Right renal pelvis (tissue), 4 donors: ENCODE measurements around the gene RAB1B. TPM values are rescaled to one million over a fixed set of nuclear protein-coding genes. Genes with fewer than 3 reads are reported as not detected.
"Not testable (repeated sequence)": the region's sequence is repeated elsewhere in the genome, so short reads cannot be mapped to it uniquely, and the experiment has no call there.

Source experiments
- DNase-seq, 4 donors: peaks; one replicate each; pipeline ENCODE4 v3.0.0-alpha.2; 2013; ENCODE audit warnings: low read depth in 4 of 4, low spot score in 3 of 4, missing footprints in 1 of 4
- polyA plus RNA-seq, 4 donors: library from polyadenylated mRNA; unstranded; fragments of 120-200 nt; gene quantifications; one replicate each; pipeline ENCODE4 v1.2.1, GENCODE V29; 2013; ENCODE audit not compliant: insufficient read length in 4 of 4

The RAB1B gene
- polyA plus RNA-seq, 4 donors = 126 to 156 (median 129) TPM

DNA sequence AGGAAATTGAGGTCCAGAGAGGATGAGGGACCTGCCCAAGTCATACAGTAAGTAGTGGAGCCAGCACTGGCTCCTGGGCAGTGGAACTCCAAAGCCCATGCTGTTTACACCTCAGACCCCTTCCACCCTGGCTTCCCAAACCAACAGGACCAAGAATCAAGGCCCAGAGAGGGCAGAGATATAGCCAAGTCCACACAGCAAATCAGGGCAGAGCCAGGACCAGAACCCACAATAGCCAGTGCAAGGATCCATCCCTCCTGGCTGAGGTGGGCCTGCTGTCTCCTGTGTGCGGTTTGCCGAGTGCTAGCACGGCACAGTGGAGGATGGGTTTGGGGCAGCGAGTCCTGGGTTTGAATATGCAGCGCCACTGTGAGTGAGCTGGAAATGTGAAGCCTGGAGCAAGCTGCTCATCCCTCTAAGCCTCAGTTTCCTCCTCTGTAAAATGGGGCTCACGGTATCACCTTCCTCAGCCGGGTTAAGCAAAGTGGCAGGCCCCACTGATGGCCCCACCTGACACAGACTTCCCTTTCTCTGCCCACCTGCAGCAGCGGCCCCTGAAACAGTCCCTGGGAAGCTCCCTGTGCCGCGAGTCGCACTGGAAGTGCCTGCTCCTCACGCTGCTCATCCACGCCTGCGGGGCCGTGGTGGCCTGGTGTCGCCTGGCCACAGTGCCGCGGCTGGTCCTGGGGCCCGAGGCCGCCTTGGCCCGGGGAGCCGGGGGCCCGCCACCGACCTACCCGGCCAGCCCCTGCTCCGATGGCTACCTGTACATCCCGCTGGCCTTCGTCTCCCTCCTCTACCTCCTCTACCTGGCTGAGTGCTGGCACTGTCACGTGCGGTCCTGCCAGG is 25.6 kb downstream of the RAB1B start:
- no peak for DNase-seq

DNA sequence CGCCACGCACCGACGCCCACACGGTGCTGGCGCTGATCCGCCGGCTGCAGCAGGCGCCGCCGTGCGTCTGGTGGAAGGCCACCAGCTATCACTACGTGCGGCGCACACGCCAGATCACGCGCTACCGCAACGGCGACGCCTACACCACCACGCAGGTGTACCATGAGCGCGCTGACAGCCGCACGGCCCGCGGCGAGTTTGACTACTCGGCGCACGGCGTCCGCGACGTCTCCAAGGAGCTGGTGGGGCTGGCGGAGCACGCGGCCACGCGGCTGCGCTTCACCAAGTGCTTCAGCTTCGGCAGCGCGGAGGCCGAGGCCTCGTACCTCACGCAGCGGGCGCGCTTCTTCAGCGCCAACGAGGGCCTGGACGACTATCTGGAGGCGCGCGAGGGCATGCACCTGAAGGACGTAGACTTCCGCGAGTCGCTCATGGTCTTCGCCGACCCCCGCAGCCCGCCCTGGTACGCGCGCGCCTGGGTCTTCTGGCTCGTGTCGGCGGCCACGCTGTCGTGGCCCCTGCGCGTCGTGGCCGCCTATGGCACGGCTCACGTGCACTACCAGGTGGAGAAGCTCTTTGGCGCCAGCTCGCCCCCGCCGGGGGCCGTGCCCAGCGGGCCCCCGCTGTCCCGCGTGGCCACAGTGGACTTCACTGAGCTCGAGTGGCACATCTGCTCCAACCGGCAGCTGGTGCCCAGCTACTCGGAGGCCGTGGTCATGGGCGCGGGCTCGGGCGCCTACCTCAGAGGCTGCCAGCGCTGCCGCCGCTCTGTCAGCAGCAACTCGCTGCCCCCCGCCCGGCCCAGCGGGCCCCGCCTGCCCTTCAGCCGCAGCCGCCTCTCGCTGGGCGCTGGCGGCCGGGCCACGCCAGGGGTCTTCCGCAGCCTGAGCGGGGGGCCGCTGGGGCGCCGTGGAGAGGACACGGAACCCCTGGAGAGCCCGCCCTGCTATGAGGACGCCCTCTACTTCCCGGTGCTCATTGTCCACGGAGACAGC is 26.5 kb downstream of the RAB1B start:
- DNase-seq = no peak

DNA sequence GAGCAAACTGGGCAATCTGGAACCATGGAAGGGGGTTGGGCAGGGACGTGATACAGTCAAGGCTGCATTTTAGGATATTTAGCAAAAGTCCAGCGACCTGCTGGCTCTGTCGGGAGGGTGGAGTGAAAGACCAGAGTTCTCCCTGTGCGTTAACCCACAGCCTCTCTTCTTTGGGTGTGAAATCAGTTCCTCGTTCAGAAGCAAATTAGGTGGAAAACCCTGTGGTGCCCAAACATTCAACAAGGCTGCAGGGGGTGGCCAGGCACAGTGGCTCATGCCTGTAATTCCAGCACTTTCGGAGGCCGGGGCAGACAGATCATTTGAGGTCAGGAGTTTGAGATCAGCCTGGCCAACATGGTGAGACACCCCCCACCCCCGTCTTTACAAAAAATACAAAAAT is 29.2 kb downstream of the RAB1B start:
- DNase-seq = no peak

DNA sequence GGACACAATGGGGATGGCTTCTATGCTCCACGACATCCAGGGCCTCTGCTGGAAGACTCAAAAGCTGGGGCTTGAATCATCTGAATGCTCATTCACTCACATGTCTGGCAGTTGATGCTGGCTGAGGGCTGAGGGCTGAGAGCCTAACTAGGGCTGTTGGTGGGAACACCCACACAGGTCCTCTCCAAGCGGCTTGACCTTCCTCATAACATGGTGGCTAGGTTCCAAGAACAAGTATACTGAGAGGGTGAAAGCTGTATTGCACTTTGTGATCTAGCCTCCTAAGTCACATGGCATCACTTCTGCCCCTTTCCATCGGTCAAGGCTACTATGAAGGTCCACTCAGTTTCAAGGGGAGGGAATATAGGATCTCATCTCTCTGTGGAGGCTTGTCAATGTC is 30.7 kb downstream of the RAB1B start:
- no peak for DNase-seq

DNA sequence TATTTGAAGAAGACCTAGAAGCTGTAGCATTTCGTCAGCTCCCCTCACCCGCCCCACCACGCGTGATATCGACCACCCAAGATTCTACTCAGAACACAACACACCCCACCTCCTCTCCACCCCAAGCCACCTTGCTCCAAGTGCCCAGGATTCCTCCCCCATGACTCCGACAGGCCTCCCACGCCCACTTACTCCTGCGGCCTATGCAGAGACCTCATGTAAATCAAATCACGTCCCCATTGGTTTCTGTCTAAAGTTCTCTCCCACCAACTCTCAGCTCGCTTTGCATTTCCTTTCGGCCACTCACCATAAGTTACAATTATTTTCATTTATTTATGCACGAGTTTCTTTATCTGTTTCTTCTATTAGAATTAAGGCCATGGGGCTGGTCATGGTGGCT is 34.2 kb downstream of the RAB1B start:
- no peak for DNase-seq

DNA sequence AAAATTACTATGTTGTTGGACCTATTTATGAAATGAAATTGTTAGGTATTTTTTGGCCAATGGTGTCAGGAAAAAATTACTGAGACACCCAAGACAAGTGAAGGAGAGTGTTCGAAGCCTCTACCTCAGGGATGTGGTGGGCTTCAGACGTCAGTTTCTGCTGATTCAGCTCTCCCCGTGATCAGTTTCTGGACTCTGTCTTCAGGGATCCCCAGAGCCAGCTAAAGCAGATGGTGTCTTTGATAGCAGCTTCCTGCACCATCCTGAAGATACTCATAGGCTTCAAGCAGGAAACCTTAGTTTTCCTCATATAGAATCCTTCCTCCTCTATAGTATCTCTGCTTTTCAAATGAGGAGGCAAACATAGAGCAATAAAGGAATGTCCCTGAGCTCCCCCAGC is 41.0 kb downstream of the RAB1B start:
- DNase-seq = no peak

DNA sequence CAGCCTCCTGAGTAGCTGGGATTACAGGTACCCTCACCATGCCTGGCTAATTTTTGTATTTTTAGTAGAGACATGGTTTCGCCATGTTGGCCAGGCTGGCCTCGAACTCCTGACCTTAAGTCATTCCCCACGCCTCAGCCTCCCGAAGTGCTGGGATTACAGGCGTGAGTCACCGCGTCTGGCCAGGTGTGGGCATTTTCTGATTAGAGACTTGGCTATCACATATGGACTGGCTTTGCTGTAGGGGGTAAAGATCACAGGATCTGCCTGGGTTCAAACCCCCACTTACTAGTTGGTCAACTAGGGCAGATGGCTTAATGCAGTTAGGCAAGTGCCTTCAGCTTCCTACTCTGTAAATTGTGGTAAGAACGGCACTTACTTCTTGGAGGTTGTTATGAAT is 41.9 kb downstream of the RAB1B start:
- no peak for DNase-seq

DNA sequence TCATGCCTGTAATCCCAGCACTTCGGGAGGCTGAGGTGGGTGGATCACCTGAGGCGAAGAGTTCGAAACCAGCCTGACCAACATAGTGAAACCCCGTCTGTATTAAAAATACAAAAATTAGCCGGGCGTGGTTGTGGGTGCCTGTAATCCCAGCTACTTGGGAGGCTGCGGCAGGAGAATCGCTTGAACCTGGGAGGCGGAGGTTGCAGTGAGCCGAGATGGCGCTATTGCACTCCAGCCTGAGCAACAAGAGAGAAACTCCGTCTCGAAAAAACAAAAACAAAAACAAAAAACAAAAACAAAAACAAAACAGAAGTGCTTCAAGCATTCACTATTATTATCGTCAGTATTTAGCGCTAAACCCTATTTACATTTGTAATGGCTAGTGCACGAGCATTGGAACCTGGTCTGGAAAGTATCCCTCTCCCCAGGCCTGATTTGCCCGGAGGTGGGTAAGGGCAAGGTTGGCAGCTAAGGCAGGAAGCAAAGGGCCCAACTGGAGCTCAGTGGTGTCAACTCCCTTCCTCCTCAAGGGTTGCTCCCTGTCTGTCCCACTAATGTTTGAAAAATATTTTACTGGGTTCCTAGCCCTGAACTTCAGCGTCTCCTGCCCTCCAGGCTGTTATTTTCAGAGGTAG is 42.5 kb downstream of the RAB1B start:
- not testable (repeated sequence) for DNase-seq

DNA sequence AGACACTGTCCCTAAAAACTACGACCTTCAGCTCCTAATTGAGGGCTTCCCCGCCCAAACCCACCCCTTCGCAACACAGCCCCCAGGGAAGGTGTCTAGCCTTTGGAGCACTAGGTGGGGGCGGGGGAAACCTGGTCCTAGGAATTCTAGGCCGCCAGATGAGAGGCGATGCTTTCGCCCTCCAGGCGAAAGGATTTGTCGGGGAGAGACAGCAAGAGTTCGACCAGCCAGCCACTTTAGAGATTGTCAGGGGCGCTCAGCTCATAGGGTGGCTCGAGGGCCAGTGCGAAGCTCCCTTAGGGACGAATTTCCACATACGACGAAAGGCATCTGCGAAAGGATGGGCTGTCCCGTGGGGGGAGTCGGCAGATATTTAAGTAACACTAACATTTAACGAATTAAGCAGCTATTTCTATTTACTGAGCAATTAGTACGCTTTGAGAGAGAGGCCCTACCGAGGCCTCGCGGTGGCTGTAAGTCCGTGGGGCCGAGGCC is 43.1 kb downstream of the RAB1B start:
- DNase-seq = no peak

DNA sequence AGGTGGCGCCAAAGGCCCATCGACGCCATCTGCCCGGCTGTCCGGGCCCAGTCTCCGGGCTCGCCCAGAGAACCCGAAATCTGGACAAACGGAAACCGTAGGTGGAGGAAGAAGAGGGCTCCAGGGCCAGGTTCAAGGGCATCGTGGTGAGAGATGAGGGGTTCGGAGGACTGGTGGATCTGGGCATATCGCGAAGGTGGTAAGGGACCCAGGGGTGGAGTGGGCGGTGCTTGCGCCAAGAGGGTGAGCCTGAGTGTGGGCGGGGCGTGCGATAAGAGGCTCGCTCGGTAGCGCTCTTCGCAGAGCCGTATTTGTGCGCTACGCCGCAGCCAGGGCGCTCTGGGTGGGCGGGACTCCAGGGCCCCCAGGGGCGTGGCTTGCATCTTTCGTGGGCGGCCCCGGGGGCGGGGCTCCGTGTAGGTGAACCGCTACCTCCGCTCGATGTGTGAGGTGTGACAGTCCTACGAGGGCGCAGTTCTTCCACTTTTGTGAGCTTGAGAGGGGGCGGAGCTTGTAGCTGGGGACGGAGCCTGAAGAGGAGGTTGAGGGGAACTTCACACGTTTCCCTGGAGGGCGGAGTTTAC is 43.6 kb downstream of the RAB1B start:
- peak; percentile 74 to 91 (median 80) for DNase-seq

DNA sequence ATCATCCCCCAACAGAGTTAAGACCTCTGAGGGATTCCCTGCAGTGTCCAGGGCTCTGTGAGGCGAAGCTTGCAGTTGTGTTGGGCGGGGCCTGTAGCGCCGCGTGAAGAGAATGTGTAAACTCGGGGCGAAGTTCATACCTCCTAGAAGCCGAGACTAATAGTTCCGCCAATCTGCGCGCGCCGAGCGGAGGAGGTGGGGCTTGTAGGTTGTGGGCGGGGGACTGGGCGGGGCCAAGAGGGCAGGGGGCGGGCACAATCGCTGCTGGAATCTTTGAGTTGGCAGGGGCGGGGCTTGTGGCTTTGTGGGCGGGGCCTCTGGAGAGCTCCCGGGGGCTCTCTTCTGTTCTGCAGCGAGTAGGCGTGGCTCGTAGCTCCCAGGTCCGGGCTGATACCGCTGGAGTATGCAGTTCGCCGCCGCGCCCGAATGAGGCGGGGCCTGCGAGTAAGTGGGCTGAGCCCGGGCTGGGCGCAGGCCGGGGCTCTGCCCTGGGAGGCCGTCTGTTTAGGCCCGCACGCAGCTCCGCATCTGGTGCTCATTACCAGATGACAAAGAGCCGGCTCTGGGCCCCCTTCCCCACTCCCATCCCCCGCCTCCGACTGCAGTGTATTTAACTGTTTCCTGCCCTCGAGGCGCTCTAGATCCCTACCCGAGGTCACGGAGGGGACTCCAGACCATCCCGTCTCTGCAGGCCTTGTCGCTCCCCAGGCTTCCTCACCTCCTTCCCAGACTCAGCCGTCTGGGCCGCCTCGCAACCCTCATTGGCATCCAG is 44.3 kb downstream of the RAB1B start:
- DNase-seq = peak; percentile 92 to 95 (median 95)

DNA sequence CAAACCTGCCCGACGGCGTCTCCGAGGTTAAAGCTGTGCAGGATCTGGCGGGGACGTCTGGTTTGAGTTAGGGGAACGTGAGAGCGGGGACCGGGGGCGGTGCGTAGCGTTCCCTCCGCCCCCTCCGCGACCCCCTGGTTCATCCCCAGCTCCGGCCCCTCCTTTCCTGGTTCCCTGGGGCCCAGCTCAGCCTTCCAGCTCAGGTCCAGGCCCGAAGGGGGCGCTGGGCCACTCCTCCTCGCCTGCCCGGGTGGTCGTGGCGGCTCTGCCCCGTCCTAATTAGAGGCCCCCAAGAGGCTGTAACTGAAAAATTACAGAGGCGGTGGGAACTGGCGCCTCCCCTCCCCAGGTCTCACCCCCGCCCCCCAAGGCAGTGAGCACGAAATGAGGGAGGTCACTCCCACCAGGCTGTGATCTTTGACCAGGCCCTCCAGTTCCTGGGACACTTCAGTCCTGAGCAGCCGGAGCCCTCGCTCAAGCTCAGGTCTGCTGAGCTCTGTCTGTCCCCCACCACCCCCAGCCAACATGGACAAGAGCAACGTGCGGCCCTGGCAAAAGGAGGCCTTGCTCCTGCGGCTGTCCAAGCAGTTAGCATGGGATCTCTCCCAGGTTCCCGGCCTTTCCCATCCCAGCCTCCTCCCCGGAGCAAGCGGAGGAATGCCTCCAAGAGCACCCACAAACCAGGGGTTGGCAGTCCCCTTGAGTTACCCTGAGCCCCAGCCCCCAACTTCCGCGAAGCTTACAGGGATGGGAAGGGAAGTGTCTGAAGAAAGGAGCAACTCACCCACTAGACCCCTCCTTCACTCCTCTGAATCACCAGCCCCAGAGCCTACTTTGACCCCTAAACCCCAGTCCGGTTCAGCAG is 45.1 kb downstream of the RAB1B start:
- DNase-seq = no peak

DNA sequence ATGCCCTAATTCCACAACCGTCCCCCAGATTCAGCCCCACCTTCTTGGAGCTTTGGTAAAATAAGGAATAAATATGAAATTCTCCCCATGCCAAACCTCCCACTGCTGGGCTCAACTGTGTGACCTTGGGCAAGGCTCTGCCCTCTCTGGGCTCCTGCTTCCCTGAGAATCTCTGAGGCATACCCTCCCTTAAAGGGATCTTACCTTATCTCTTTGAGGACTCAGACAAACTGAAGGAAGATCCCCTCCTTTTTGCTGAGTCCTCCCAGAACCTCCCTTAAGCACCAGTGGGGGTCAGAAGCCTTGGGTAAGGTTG is 45.7 kb downstream of the RAB1B start:
- DNase-seq = no peak

DNA sequence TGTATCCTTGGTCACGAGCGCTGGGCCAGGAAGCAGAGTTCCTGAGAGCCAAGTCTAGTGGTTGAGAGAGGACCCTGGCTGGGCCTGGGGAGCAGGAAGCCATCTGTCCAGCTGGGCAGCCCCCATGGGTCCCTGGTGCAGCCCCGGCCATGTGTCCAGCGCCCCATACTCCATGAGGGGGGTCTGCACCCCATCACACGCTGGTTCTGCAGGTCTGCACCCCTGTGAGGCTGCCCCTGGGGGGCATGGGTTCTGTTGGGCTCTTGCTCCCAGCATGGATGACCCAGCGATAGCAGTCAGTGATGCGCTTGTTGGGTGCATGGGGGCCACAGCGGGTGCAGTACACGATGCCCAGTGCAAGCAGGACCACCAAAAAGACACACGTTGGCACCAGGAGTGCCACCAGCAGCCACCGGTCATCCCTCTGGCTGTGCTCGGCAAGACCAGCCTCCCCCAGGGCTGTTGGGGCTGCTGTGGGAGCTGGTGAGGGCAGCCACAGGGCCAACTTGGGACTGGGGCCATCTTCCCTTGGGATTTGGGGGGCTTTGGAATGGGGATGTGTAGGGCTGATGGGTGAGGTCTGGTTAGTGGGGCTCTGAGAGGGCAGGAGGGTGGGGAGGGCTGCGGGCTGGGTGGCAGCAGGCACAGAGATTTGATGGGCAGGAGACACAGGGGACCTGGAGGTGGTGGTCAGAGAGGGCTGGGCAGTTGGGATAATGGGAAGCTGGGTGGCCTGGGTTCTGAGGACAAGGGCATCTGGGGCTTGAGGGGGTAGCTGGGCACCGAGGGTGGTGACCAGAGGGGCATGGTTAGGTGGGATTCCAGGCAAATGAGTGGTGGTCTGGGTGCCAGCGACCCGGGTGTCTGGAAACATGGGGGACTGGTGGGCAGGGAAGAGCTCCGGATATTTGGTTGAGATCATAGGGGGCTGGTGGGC is 46.4 kb downstream of the RAB1B start:
- no peak for DNase-seq

DNA sequence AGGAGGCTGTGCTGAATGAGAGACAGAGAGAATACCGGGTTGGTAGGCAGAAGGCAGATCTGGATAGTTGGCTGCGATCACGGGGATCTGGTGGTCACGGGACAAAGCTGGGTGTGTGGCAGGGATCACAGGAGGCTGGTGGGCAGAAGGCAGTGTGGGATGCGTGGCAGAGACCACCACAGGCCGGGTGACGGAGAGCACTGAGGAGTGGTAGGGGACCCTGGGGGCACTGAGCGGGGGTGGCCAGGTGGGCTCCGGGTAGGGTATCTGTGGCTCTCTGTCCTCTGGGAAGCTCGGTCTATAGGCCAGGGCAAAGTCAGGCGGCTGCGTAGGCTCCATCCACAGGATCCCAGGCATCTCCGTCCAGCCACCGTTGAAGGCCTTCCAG is 47.1 kb downstream of the RAB1B start:
- DNase-seq = no peak

DNA sequence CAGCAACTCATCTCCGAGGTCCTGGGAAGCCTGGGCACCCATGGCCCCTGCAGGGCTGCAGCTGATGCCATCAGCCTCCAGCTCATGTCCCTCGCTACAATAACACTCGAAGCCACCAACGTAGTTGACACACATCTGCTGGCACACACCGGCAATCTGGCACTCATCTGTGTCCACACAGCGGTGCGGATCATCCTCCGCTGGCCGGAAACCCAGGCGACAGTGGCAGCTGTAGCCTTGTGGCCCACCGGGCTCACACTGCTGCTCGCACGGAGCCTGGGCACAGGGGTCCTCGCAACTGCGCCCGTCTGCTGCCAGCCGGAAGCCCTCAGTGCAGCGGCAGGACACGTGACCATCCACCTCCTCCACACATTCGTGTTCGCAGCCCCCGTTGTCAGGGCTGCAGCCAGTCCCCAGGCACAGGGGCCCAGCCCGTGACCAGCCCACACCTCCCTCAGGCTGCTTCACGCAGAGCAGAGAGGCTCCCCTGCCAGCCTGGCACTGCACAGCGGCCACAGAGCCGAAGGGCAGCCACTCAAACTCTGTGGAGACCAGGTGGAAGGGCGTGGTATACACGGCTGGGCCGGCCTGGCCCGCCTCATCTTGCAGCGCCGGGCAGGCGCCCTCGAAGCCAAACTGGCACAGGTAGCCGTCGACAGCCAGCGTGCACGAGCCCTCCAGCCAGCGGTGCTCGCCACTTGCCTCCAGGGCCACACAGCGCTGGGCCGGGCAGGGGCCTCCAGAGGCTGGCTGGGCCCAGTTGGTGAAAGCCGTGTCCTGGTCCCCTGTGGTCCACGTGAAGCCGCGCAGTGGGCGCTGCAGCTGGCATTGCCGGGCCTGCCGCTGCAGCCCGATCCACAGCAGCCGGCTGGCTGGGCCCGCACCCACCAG is 47.7 kb downstream of the RAB1B start:
- DNase-seq = no peak

DNA sequence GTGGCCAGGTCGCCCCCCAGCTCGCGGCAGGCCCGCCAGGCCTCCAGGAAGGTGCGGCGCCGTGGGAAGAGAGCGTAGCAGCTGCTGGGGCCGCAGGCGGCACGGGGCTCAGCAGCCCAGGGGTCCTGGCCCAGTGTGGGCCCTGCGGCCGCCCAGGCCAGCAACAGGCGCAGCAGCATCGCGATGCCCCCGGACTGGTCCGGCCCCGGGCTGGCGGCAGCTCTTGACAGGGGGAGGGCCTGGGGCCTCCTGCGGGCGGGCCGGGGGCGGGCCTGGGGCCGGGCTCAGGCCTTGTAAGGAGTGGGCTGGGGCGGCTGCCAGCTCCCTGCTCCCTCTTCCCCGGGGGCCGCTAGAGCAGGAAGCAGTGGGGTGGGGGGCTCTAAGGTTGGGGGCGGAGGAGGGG is 48.4 kb downstream of the RAB1B start, which contains the start of gene CD248:
Gene CD248 (minus strand): TSS at position 196 of the 403 bp plus-strand sequence. CDS start 17 bp downstream, at position 179.
- no peak for DNase-seq
